GM19395 (cell line): ENCODE measurements around the gene SFRP5.

Experiments
- ATAC-seq: cut with Tn5 transposase; IDR thresholded peaks from one replicate; pipeline ENCODE4 v1.9.1; 2021; ENCODE audit warnings: mild to moderate bottlenecking, moderate library complexity; ENCODE audit not compliant: unreplicated experiment

SFRP5 gene

DNA sequence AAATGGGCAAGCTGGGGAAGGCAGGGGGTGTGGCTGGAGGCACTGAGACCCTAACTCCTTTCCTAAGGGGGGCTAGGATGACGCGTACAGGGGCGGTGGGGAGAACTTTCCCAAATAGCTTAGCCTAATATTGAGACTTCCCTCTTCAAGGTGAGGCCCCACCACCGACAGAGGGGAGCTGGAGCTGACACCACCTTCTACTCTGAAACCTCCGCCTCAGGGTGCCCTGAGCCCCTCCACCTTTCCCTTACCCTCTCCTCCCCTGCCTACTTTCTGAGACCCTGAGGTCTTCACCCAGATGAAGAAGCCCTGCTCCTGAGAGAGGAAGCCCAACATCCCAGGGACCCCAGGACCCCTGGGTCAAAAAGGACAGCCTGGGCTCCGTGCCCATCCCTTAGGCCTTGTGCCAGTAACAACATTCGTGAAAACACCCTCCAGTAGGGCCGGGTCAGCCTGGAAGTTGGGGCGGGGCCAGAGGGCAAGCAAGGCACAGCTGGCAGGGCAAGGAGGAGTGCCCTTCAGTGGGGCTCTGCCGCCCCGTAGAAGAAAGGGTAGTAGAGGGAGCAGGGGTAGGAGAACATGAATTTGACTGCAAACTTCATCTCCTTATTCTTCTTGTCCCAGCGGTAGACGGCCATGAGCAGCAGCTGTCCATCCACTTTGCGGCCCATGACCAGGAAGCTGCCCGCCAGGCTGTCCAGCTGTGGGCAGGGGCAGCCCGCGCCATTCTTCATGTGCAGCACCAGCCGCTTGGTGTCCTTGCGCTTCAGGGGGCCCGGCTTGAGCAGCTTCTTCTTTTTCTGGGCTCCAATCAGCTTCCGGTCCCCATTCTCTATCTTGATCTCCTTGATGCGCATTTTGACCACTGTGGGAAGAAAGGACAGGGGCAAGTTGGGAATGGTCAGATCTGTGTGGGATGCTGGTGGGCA lies 4.5 kb downstream of the SFRP5 start:
- no peak for ATAC-seq

DNA sequence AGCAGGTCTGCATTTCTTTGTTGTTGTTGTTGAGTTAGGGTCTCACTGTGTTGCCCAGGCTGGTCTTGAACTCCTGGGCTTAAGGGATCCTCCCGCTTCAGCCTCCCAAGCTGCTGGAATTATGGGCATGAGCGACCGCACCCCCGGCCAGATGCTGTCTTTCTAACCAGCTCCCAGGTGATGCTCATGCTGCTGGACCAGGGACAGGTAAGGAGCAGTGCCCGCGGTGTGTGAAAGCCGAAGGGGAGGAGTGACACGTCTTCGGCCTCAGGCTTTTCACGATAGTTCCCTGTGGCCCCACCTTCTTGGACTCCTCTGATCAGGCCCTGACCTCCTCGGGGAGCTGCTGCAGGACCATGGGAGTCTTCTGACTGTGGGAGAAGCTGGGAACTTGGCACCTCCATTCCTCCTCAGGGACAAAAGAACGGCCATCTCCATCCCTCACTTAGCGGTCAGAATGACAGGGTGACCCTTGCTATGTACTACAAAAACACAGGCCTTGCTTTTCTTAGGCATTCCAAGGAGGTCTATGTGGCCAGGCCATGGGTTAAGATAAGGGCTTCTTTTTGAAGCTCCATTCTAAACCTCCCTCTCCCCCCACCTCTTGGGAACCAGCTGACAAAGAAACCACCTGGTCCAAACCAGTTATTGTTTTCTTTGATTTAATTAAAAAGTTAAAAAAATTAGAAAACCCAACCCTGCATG lies 5.5 kb downstream of the SFRP5 start:
- no peak for ATAC-seq

DNA sequence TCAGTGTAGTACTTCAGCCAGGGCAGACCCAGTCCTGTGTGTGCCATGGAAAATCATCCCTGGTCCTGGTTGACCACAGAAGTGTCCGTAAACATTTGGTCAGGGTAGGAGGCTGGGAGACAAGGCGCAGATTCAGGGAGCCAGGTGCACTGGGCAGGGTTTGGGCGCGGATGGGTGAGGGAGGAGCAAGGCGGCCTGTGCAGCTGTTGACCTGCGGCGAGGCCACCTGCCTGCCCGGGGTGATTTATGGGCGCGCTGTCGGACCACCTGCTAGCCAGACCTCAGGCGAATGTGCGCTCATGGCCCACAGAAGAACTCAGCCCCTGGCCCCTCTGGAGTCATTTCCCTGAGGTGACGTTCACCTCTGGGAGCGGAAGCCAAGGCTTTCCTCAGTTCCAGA lies 6.6 kb downstream of the SFRP5 start:
- no peak for ATAC-seq

DNA sequence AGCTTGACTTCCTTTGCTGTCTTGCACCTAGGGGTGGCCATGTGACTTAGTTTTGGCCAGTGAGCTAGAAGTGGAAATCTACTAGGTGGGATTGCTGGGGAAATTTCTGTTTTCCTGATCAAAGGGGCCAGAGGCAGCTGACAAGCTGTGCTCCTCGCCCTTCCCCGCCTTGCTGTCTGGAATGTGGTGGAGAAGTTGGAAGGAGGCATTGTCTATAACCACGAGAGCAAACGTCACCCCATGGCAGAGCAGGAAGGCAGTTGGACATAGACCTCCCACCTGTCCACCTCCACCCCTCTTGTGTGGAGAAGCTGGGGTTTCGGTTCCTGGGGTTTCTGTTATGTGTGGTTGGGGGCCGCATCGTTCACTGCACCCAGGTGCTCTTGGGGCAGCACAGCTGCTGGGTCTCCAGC lies 7.3 kb downstream of the SFRP5 start:
- ATAC-seq, result no peak

DNA sequence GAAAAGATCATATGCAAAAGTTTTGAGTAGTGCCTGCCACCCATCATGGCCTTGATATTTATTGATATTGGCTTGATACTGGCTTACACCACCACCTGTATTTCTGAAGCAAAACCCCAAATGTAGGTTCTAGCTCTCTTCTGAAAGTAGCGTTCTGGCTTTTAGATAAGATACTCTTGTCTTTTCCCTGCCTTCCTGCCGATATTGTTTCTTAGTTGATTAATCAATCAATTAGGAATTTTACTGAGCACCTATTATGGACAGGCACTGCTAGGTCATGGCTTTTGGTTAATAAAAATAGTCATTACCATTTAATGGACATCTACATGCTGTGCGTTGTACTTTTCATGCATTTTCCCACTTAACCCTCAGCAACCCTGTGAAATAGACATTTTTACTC lies 7.9 kb downstream of the SFRP5 start:
- ATAC-seq, result no peak

DNA sequence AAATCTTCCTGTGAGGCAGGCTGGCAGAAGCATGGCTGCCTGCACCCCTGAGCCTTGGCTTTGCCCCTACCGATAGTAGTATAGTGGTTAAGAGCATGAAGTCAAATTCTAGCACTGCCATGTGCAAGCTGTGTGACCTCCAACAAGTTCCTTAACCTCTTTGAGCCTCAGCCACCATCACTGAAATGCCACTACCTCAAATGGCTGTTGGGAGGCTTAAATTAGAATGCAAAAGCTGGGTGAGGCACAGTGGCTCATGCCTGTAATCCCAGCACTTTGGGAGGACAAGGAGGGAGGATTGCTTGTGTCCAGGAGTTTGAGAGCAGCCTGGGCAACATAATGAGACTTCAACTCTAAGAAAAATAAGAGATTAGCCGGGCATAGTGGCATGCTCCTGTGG lies 8.4 kb downstream of the SFRP5 start:
- no peak for ATAC-seq

DNA sequence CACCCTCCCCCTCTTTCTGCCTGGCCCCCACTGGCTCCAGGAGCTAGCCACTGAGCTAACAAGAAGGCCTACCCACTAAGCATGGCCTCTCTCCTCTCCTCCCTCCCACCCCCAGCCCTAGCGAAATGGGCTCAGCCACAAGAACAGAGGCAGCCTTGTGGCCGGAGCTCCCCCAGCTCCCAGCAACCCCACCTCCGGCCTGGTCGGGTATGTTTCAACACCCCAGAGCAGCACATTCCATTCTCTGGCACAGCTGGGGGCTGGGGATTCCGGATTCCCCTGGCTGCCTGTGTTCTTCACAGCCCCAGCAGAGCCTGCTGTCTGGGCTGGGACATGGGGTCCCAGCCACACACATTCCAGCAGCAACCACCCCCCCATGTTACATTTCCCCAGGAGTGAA lies 9.0 kb downstream of the SFRP5 start:
- ATAC-seq, result no peak

DNA sequence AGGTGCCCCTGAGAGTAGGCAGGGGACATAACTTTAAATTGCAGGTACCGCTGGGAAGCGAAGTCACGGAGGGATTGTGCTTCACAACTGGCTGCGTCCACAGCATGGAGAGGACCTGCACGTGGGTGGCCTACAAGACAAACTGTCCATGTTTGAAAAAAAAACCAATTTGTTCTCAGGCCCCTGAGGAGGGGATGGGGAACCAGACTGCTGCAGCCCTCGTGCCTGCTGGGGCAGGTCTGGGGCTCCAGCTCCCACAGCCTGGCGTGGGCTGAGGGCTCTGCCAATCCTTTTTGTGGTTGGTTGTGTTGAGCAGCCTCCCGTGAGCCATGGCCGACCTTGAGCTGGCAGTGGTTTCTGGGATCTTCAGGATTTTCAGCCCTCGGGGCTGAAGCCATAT lies 9.7 kb downstream of the SFRP5 start:
- no peak for ATAC-seq

DNA sequence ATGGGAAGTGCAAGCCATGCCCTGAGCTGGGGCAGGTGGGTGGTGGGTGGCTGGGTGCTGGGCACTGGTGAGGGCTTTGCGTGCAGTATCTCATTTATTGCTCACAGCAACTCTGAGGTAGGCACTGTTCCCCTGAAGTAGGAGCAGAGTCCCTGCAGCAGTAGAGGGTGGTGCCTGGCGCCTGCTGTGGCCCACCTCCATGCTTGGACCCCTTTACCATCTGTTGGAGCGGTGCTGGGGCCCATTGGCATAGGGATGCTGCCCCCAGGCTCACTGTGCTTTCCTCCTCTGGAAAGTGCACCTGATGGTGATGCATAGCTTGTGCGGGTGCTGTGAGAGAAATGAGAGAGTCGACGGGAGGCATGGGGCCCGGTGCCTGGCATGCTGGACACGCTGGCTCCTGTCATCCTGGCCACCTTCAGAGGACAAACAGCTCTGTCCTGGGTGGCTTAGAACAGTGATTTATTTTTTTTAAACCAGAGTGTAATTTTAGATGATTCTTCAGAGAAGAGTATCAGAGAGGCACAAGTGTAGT lies 10.4 kb downstream of the SFRP5 start:
- no peak for ATAC-seq

DNA sequence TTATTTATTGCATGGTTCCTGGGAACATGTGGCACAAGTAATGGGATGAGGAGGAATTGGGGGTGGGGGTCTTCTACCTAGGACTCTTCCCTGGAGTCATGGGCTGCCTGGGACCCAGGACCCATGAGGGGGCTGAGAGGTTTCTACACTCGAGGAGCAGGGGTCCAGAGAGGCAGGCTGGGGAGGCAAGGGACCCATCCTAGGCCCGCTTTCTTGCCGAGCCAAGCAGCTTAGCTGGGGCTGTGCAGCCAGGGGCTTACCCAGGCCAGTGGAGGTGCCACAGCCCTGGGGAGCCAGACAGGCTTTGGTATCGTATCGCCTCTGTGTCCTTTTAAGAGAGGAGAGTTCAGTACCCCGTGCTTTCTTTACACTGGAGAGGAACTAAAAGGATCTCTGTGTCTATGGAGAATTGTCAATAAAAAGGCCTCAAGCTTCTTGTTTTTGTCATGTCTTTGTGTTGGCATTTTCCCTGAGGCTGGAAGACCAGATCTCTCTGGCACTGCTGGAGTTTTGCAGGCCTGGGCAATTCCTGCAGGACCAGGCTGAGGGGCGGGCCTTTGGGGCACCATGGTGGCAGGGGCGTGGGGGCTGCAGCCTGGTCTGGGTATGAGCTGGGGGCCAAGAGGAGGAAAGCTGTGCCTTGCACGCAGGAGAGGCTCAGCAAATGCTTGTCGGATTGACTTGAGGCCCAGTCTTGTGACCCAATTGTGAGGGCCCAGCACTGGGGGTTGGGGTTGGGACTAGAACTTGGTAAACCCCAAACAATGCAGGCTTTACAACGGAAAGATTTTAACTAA lies 11.1 kb downstream of the SFRP5 start:
- ATAC-seq, result no peak

DNA sequence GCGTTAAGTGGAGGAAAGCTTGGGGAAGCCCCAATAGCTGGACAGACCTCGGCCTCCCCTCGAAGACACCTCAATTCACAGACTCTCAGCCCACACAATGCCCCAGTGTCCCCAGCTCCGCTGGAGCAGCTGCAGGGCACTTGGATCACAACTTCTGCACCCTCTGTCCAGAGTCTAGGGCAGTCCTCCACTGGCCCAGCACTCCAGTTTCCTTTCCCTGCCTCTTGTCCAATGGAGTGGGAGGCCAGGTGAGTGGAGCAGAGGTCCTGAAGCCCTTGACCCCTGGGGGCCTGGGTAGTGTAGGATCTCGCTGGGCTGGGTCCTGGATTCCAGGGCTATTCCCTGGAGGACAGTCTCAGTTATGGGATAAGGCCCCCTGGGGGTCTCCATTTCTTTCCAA lies 11.9 kb downstream of the SFRP5 start:
- no peak for ATAC-seq

DNA sequence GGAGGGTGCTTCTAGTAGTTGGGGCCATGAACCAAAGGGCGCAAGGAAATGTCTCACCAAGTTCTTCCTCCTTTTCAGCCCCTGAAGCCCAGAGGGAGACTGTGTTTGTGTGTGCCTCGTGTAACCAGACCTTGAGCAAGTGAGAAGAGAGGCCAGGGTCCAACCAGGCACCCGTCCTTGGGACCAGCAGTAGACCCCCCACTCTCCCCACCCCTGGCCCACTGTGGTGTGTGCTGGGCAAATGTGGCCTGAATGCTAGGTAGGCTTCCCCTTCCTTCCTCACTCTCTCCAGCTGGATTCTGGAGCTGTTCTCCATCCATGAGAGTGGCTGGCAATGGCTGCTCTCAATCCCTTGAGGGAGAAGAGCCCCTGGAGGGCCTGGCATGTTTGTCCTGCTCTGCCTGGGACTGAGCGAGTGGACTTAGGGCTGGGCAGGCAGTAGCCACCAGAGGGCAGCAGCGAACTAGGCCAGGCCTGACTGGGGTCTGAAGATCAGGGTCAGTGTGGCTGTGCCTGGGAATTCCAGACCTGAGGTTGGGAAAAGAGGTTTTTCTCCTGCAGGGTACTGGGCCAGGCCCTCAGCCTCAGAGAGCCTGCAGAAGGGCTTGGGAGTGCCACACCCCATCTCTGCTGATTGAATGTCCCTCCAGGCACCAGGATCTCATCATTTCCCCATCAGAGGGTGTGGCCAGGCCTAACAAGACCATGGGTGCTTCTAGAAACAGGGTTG lies 12.5 kb downstream of the SFRP5 start:
- ATAC-seq, result no peak

DNA sequence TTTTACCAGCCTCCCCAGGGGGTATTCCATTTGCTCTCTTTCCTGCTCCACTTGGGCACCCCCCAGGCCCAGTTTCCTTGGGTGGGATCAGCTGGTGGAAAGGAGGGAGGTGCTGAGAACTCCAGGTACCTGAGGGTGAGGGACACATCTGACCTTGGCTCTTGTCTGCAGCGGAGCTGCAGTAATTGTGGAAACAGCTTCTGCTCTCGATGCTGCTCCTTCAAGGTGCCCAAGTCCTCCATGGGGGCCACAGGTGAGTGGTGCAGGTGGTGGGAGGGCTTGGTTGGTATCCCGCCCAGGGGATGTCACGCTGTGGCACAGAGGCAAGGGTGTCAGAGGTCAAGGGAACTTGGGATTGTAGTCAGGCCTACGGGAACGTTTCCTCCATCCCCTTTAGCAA lies 14.3 kb downstream of the SFRP5 start:
- no peak for ATAC-seq

DNA sequence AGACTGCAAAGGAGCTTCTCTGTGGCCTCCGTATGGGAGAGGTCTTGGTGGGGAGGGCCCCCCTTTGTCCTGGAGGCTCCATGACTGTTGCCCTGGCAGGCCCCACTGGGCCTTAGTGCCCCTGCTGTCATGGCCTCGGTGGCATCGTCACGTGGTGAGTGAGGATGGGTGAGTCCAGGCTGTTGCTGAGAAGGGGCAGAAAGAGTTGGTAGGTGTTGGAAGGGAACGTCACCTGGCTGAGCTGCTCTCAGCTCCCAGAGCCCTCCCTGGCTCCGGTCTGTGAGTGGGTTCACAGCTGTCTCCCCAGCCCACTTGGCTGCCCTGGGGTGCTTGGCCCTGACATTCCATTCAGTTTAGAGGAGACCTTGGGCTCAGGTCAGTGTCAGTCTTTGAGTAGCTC lies 16.1 kb downstream of the SFRP5 start:
- no peak for ATAC-seq

DNA sequence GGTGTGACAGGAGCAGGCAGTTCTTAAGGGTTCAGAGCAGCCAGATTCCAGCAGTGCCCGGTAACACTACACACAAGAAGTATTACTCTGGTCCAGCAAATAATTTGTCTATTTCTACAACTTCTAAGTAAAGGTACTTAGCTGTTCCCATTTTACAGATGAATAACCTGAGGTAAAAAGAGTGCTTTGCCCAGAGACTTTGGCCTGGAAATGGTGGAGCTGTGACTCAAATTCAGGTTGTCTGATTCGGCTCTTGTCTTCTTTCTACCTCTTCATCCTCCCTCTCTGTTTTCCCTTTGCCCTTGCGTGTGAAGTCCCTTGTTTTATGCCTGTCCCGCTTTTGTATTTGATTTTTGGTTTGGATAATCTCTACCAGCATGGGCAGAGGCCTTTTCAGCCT lies 17.1 kb downstream of the SFRP5 start:
- no peak for ATAC-seq

DNA sequence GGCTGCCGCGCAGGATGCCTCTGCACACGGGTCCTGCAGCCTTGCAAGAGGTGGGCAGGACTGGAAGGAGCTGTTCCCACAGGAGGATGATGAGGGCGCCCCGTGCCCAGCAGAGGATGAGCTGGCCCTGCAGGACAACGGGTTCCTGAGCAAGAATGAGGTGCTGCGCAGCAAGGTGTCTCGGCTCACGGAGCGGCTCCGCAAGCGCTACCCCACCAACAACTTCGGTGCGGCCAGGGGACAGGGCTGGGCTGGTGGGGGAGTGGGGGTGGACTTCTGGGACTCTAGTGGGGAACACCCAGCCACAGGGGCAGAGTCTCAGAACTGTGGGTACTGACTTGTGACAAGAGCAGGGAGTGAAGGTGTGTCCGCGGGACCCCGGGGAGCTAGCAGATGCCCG lies 18.8 kb downstream of the SFRP5 start:
- ATAC-seq, result no peak

DNA sequence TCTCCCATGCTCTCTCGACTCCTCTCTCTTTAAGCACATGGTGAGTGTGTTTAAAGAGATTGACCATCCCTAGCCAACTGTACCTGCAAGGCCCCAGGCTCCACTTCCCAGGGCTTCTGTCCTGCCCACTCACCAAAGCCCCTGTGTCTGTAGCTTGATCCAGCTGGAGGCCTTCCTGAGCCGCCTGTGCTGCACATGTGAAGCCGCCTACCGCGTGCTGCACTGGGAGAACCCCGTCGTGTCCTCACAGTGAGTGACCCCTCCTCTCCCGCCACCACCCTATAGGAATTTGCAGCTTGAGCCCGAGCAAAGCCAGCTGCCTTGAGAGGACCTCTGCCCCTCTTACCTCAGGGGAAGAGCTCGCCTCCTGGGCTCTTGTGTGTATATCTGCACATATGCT lies 23.7 kb downstream of the SFRP5 start:
- ATAC-seq, result no peak

DNA sequence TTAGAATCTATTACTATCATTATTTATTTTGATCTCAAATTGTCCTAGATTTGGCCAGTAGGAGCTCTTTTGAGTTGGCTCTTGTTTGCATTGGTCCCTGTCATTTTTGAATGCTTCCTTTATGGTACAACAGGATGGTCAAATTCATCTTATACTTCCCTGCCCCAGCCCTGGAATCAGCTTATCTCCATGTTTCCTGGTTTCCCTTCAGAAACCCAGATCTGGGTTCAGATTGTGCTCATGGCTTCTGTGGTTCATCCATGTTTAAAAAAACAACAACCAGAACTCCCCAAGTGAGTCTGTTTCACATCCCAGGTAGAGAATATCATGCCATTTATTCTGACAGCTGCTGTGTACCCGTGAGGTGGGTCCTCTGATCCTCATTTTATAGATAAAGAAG lies 24.2 kb downstream of the SFRP5 start:
- no peak for ATAC-seq

DNA sequence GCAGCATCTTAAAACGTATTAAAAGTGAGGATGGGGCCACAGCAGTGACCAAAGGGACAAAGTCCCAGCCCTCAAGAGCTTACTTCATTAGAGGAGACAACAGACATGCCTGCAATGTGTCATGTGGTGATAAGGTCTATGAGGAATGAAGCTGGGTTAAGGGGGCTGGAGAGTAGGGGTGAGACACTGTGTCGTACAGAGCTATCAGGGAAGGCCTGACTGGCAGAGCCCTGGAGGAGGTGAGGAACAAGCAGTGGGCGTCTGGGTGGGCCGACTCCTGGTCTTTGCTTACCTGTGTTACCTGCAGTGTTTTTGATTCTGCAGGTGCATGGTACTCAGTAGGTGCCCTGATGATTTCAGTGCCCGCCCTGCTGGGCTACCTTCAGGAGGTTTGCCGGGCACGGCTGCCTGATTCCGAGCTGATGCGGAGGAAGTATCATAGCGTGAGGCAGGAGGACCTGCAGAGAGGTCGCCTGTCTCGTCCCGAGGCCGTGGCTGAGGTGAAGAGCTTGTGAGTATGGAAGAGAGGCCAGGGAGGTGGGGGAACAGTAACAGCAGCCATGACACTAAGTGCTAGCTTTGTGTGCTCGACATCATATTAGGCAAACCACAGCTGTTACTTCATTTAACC lies 27.3 kb downstream of the SFRP5 start:
- ATAC-seq, result no peak
